ENCODE results near the gene CNIH2. TPM values are rescaled to one million over a fixed set of nuclear protein-coding genes. Genes with fewer than 3 reads are reported as not detected.
A peak's percentile ranks its signal among the peaks of the same experiment; 100 is the strongest.

Gene CNIH2
- total RNA-seq, 6 experiments from 2014 or later = 0.73 to 1.9 (median 1.1) TPM

DNA sequence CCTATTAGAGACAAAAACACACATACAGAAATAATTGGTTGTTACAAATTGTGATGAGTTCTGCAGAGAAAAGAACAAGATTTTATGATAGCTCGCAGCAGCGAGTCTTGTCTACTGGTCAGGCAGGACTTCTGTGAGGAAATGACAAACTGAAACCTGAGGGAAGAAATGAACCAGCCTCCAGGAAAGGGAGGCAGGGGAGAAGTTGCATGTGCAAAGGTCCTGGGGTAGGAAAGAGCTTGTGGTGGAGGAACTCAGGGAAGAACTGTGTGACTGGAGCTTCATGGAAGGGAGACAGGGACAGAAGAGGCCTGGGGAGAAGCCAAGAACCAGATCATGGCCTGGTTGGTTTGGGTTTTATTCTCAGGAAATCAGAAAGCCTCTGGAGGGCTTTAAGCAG, 18.8 kb upstream of the CNIH2 start:
- peak overlapping the region; percentile 5; the same call in 1 of the 2 replicates for H3K27ac Mint-ChIP-seq
- peaks cover 16% of the 10 kb centered on the region for H3K27me3 Mint-ChIP-seq (ENCODE audit: insufficient read depth)
- TF ChIP-seq, protein P1, sequence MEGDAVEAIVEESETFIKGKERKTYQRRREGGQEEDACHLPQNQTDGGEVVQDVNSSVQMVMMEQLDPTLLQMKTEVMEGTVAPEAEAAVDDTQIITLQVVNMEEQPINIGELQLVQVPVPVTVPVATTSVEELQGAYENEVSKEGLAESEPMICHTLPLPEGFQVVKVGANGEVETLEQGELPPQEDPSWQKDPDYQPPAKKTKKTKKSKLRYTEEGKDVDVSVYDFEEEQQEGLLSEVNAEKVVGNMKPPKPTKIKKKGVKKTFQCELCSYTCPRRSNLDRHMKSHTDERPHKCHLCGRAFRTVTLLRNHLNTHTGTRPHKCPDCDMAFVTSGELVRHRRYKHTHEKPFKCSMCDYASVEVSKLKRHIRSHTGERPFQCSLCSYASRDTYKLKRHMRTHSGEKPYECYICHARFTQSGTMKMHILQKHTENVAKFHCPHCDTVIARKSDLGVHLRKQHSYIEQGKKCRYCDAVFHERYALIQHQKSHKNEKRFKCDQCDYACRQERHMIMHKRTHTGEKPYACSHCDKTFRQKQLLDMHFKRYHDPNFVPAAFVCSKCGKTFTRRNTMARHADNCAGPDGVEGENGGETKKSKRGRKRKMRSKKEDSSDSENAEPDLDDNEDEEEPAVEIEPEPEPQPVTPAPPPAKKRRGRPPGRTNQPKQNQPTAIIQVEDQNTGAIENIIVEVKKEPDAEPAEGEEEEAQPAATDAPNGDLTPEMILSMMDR (IDR thresholded peaks at IDR 0.05) = no peak
- DNase-seq = no peak
- H3K9me3 Mint-ChIP-seq = no peaks in the 10 kb centered on the region
- H3K36me3 Mint-ChIP-seq (ENCODE audit: low read depth) = peaks cover 9% of the 10 kb centered on the region
- H3K4me3 Mint-ChIP-seq = peak overlapping the region; percentile 89
- peaks cover 24% of the 10 kb centered on the region for H3K4me1 Mint-ChIP-seq (ENCODE audit: low read depth)

DNA sequence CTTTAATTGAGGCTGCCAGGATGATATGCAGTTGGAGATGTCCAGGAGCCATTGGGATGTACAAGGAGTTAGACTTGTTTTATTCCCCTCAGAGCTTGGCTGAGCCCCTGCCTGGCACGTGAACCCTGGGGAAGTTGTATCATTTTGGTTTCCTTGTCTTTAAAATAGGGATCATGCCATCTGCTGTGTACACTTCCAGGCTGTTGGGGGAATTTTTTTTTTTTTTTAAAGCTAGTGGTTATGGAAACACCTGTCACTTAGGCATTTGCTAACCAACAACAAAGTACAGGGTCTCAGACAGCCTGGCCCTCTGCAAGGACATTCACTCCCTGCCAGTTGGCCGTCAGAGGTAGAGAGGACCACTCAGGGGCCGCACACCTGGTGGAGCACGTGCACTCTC, 18.0 kb upstream of the CNIH2 start:
- no peaks in the 10 kb centered on the region for H3K9me3 Mint-ChIP-seq
- no peak for DNase-seq
- peaks cover 9% of the 10 kb centered on the region for H3K36me3 Mint-ChIP-seq (ENCODE audit: low read depth)
- no peak overlapping the region for H3K4me3 Mint-ChIP-seq
- H3K27me3 Mint-ChIP-seq (ENCODE audit: insufficient read depth) = peaks cover 16% of the 10 kb centered on the region
- peaks cover 24% of the 10 kb centered on the region for H3K4me1 Mint-ChIP-seq (ENCODE audit: low read depth)
- H3K27ac Mint-ChIP-seq = peak overlapping the region; percentile 5; the same call in 1 of the 2 replicates
- TF ChIP-seq, protein P1 (IDR thresholded peaks at IDR 0.05) = no peak

DNA sequence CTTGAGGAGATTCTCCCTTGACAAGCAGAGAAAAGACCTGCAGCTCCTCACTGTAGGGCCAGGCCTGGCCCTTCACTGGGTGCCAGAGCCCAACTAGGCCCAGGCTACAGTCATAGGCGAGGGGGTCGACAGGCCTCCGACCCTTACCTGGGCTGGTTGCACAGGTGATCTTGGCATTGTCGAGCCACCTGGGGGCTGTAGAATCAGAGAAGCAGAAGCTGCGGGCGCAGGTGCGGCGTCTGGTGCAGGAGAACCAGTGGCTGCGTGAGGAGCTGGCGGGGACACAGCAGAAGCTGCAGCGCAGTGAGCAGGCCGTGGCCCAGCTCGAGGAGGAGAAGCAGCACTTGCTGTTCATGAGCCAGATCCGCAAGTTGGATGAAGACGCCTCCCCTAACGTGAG, 16.4 kb upstream of the CNIH2 start:
- H3K27ac Mint-ChIP-seq = no peak overlapping the region
- H3K27me3 Mint-ChIP-seq (ENCODE audit: insufficient read depth) = peaks cover 11% of the 10 kb centered on the region
- peaks cover 9% of the 10 kb centered on the region for H3K36me3 Mint-ChIP-seq (ENCODE audit: low read depth)
- H3K4me1 Mint-ChIP-seq (ENCODE audit: low read depth) = peaks cover 22% of the 10 kb centered on the region
- H3K4me3 Mint-ChIP-seq = no peak overlapping the region
- DNase-seq = no peak
- H3K9me3 Mint-ChIP-seq = no peaks in the 10 kb centered on the region
- TF ChIP-seq, protein P1 (IDR thresholded peaks at IDR 0.05) = no peak

DNA sequence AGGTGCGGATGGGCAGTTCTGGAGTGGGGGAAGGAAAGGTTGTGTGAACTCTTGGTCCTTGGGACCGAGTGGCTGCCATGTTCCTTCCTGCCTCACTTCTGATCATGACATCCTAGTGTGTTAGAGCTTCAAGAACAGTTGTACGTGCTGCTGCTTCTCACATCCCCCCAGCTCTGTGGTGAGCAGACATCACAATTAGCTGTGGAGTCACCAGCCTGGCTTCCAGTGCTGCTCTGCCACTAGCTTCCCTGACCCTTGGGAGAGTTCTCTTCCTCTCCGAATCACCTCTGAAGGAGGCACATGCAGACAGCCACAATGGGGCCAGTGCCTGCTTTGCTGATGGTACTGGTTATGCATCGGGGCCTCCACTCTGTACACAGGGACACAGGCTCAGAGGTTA, 15.8 kb upstream of the CNIH2 start:
- H3K4me1 Mint-ChIP-seq (ENCODE audit: low read depth) = peaks cover 22% of the 10 kb centered on the region
- no peak for DNase-seq
- H3K27ac Mint-ChIP-seq = no peak overlapping the region
- H3K27me3 Mint-ChIP-seq (ENCODE audit: insufficient read depth) = peaks cover 6% of the 10 kb centered on the region
- no peak overlapping the region for H3K4me3 Mint-ChIP-seq
- peaks cover 9% of the 10 kb centered on the region for H3K36me3 Mint-ChIP-seq (ENCODE audit: low read depth)
- H3K9me3 Mint-ChIP-seq = no peaks in the 10 kb centered on the region
- TF ChIP-seq, protein P1 (IDR thresholded peaks at IDR 0.05) = no peak

DNA sequence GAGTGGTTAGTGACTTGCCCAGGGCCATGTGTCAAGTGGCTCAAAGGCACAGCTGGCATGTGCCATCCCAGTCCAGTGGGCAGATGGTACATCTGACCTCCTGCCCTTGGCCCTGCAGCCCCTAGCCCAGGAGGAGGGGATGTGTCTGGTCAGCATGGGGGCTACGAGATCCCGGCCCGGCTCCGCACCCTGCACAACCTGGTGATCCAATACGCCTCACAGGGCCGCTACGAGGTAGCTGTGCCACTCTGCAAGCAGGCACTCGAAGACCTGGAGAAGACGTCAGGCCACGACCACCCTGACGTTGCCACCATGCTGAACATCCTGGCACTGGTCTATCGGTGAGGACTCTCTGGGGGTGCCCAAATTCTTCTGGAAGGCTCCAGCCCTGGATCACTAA, 15.3 kb upstream of the CNIH2 start:
- DNase-seq = no peak
- Mint-ChIP-seq H3K27ac (no peak overlapping the region), H3K4me1 (ENCODE audit: low read depth) (peaks cover 25% of the 10 kb centered on the region), H3K4me3 (no peak overlapping the region), H3K36me3 (ENCODE audit: low read depth) (peaks cover 9% of the 10 kb centered on the region), H3K27me3 (ENCODE audit: insufficient read depth) (peaks cover 6% of the 10 kb centered on the region), H3K9me3 (no peaks in the 10 kb centered on the region)
- TF ChIP-seq, protein P1 (IDR thresholded peaks at IDR 0.05) = no peak

DNA sequence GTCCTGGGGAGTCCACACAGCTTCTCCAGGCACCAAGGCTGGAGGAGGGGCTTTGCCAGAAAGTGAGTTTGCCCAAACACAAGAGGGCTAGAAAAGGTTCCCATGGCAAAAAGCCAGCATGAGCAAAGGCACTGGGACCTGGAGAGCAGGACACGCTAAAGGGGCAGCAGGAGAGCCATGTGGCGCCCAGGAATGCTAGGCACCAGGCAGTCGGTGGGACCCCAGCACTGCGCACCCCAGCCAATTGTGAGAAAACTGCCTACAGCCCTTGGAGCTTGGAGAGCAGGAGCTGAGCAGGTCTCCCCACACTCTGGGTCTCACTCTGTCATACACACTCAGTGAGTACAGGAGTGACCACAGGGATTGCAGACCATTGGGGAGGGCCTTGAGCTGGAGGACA, 14.7 kb upstream of the CNIH2 start:
- Mint-ChIP-seq H3K4me1 (ENCODE audit: low read depth) (peaks cover 31% of the 10 kb centered on the region), H3K36me3 (ENCODE audit: low read depth) (peaks cover 9% of the 10 kb centered on the region), H3K4me3 (no peak overlapping the region), H3K27me3 (ENCODE audit: insufficient read depth) (peaks cover 6% of the 10 kb centered on the region), H3K9me3 (no peaks in the 10 kb centered on the region), H3K27ac (no peak overlapping the region)
- TF ChIP-seq, protein P1 (IDR thresholded peaks at IDR 0.05) = no peak
- DNase-seq = no peak

Measured in HFFc6 (cell line).